ENCODE measurements around the gene ATP6V1F. TPM values are rescaled to one million over a fixed set of nuclear protein-coding genes. Genes with fewer than 3 reads are reported as not detected.

The ATP6V1F gene
- total RNA-seq, 1 donor from 2014 or later = 162 TPM

DNA sequence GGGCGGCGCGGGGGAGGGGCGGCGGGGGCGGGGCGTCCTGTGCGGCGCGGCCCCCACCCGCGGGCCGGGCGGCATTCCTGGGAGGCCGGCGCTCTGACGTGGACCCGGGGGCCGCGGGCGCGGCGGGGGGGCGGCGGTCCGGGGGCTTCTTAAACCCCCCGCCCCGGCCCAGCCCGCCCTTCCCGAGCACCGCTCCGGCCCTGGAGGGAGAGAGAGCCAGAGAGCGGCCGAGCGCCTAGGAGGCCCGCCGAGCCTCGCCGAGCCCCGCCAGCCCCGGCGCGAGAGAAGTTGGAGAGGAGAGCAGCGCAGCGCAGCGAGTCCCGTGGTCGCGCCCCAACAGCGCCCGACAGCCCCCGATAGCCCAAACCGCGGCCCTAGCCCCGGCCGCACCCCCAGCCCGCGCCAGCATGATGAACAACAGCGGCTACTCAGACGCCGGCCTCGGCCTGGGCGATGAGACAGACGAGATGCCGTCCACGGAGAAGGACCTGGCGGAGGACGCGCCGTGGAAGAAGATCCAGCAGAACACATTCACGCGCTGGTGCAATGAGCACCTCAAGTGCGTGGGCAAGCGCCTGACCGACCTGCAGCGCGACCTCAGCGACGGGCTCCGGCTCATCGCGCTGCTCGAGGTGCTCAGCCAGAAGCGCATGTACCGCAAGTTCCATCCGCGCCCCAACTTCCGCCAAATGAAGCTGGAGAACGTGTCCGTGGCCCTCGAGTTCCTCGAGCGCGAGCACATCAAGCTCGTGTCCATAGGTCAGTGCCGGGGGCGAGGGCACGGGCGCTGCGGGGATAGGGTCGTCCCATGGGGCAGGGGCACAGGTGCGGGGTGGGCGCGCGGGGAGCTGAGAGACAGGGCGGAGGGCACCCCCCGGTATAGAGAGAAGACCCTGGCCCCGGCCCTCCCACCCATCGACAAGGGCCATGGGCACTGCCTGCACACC, 32.2 kb upstream of the ATP6V1F start, which contains the start of gene FLNC:
FLNC (plus strand) TSS at position 176 of the 947 bp plus-strand sequence; CDS start at position 408, 232 bp downstream.
- peaks cover 60% of the 10 kb centered on the region for H3K4me1 Mint-ChIP-seq (ENCODE audit: unreplicated experiment)
- no peak for TF ChIP-seq CTCF (IDR thresholded peaks at IDR 0.05)
- H3K27ac Mint-ChIP-seq (ENCODE audit: unreplicated experiment) = peak within 1 kb of the TSS; percentile 78
- no peaks in the 10 kb centered on the region for H3K27me3 Mint-ChIP-seq (ENCODE audit: unreplicated experiment)
- no peaks in the 10 kb centered on the region for H3K9me3 Mint-ChIP-seq (ENCODE audit: unreplicated experiment)
- no peak for DNase-seq (ENCODE audit: extremely low spot score, unreplicated experiment)
- H3K36me3 Mint-ChIP-seq (ENCODE audit: unreplicated experiment) = no peaks in the 10 kb centered on the region
- H3K4me3 Mint-ChIP-seq (ENCODE audit: unreplicated experiment) = peak within 1 kb of the TSS; percentile 81

DNA sequence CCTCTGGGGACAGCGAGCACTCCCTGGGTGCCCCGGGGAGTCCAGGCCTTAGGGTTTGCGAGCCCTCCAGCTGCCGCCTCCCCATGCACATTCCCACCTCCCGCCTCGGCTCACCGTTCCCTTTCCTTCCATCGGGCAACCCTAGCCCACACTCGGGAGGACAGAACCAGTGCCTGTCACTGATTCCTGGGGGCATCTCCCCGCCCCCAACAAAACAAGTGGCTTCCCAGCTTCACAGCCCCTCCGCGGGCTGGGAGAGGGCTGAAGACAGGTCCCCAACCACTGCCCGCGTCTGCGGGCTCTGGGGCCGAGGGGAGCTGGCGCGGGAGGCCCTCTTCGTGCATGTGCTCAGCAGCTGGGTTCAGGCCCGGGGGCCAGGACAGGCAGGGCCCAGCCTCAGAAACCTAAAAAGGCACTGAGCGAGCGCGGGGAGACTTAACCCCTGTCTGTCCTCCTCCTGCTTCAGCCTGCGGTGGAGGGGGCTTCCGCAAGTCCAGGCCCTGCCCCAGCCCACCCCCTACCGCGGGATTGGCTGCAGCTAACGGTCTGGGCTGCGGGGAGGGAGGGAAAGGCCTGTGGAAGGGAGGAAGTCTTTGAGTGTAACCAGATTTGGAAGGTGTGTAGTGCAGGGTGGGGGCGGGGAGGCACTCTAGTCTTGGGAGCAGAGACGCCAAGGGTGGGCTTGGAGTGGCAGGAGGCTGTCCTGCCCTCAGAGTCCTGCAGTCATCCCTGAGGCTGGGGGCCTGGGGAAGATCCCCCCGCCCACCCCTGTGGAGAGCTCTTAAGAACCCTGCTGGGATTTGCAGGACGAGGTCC, 31.3 kb upstream of the ATP6V1F start:
- Mint-ChIP-seq H3K9me3 (ENCODE audit: unreplicated experiment) (no peaks in the 10 kb centered on the region), H3K4me3 (ENCODE audit: unreplicated experiment) (peak overlapping the region; percentile 74), H3K36me3 (ENCODE audit: unreplicated experiment) (peaks cover under 1% of the 10 kb centered on the region), H3K4me1 (ENCODE audit: unreplicated experiment) (peaks cover 62% of the 10 kb centered on the region), H3K27ac (ENCODE audit: unreplicated experiment) (peak overlapping the region; percentile 78), H3K27me3 (ENCODE audit: unreplicated experiment) (no peaks in the 10 kb centered on the region)
- TF ChIP-seq CTCF (IDR thresholded peaks at IDR 0.05) = no peak
- DNase-seq (ENCODE audit: extremely low spot score, unreplicated experiment) = no peak

- Mint-ChIP-seq H3K27ac (ENCODE audit: unreplicated experiment) (peak overlapping the region; percentile 76), H3K27me3 (ENCODE audit: unreplicated experiment) (no peaks in the 10 kb centered on the region), H3K9me3 (ENCODE audit: unreplicated experiment) (no peaks in the 10 kb centered on the region), H3K4me3 (ENCODE audit: unreplicated experiment) (peak overlapping the region; percentile 74), H3K36me3 (ENCODE audit: unreplicated experiment) (peaks cover 3% of the 10 kb centered on the region), H3K4me1 (ENCODE audit: unreplicated experiment) (peaks cover 55% of the 10 kb centered on the region)
- DNase-seq (ENCODE audit: extremely low spot score, unreplicated experiment) = no peak
- TF ChIP-seq CTCF (IDR thresholded peaks at IDR 0.05) = no peak
These were observed 30.4 kb upstream of the ATP6V1F start for GRCh38 chr7:128831994-128832879.

GRCh38 chr7:128832880-128833147, 29.8 kb upstream of the ATP6V1F start:
- H3K36me3 Mint-ChIP-seq (ENCODE audit: unreplicated experiment) = peaks cover 3% of the 10 kb centered on the region
- no peak for TF ChIP-seq CTCF (IDR thresholded peaks at IDR 0.05)
- peak overlapping the region; percentile 38 for H3K4me3 Mint-ChIP-seq (ENCODE audit: unreplicated experiment)
- H3K9me3 Mint-ChIP-seq (ENCODE audit: unreplicated experiment) = no peaks in the 10 kb centered on the region
- no peak for DNase-seq (ENCODE audit: extremely low spot score, unreplicated experiment)
- peaks cover 50% of the 10 kb centered on the region for H3K4me1 Mint-ChIP-seq (ENCODE audit: unreplicated experiment)
- peak overlapping the region; percentile 76 for H3K27ac Mint-ChIP-seq (ENCODE audit: unreplicated experiment)
- no peaks in the 10 kb centered on the region for H3K27me3 Mint-ChIP-seq (ENCODE audit: unreplicated experiment)
